ENCODE data around the gene B3GALT4.

DNA sequence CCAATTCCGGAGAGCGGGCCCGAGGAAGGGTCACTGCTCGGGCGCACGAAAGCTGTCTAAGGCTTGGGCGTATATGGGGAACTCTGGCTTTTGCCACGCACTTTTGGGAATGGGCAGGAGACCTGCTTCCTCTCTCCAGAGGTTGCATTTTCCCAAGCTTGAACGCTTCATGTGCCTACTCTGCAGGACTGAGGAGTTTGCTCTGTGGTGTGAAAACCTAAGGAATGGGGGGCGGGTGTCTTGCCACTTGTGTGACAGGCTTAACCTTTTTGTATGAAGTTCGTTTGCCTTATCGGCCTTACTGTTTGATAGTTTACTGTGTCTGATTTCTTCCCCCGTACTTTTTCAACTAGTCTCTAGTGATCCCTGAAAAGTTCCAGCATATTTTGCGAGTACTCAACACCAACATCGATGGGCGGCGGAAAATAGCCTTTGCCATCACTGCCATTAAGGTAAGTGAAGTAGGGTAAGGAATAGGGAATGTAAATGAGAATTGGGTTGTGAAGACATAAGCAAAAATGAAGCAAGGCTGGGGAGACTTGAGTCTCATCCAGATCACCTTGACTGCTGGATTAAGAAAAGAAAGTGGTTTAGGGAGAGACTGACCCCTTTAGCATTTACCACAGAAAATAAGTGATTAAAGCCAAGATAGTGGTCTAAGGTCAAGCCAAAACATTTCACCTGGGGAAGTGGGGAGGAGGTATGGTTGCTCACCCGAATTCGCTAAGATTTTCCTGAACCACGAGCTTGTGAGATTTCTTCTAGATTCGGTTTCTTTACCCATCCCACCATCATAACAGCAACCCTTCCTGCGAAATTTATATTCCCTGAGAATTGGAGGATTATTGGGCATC, 4.4 kb upstream of the B3GALT4 start:
- TF ChIP-seq EZH2phosphoT487 (IDR thresholded peaks at IDR 0.05; ENCODE audit: insufficient read depth, low read depth) (no peak), EZH2 (IDR thresholded peaks at IDR 0.05; ENCODE audit: insufficient read depth, poor library complexity, severe bottlenecking) (no peak)

All from GM23248 (cell line).